ENCODE data around the gene QRICH2. TPM values are rescaled to one million over a fixed set of nuclear protein-coding genes. Genes with fewer than 3 reads are reported as not detected.

The QRICH2 gene
- total and polyA plus RNA-seq, 9 of the 15 experiments (the other 6 are each of a cell fraction or from before 2014, with no cell fraction given): 0.03 to 1.6 (median 0.81) TPM

- H3K27ac ChIP-seq (ENCODE audit: extremely low read depth, low read depth, low read length): peak overlapping the region; percentile 85
- H2AFZ ChIP-seq (ENCODE audit: low read depth, low read length): peak overlapping the region; percentile 69
- peak overlapping the region; percentile 67 to 97; a peak in 3 of 4 replicates for H3K9ac ChIP-seq (ENCODE audit: insufficient read depth in 1 of 2, low read depth in 2 of 2, low read length in 2 of 2)
- no peaks in the 10 kb centered on the region for H4K20me1 ChIP-seq (replicated peaks; ENCODE audit: control insufficient read depth, insufficient read depth, low read length)
- intact Hi-C loops (cut with micrococcal nuclease): loop anchor here (2.0 to 5.0 kb wide), 2 partner anchors 29 to 57 kb away; no protein-coding TSS in a partner anchor
- H3K4me1 ChIP-seq (replicated peaks in 1 of 2; ENCODE audit: control insufficient read depth in 2 of 2, insufficient read depth in 2 of 2, low read length in 2 of 2): peaks cover 27 to 38% of the 10 kb centered on the region in 2 experiments; a peak in 4 of 5 replicates
- DNase-seq (ENCODE audit: extremely low read depth in 1 of 4, low spot score in 3 of 4) (peak in 3 of 4 experiments; percentile 19 to 48 (median 44)), ATAC-seq (peak; percentile 48), FAIRE-seq (no peak)
- ChIA-PET POLR2A (interaction anchor here (0.5 to 17.8 kb wide), 6 partner anchors 10 to 1596 kb away, joined by 3 to 227 read pairs (median 6); no protein-coding TSS in a partner anchor), CTCF (ENCODE audit: low intra/inter-chr PET ratio) (no interaction called here)
- 1% methylated on average over 39 of the region's 75 CpGs for WGBS (ENCODE audit: insufficient coverage, low coverage, missing lambda C conversion rate)
- BruUV-seq (replicated peaks): no TSS peak
- H3K4me3 ChIP-seq: peak overlapping the region; percentile 51
- H3K79me2 ChIP-seq (ENCODE audit: control insufficient read depth, insufficient read depth, low read length): peaks cover 69% of the 10 kb centered on the region
- in situ Hi-C loops (cut with MboI): no loop called here
- no peaks in the 10 kb centered on the region for H3K27me3 ChIP-seq (ENCODE audit: control insufficient read depth in 2 of 2, insufficient read depth in 2 of 2, low read length in 2 of 2)
- H3K4me2 ChIP-seq (ENCODE audit: insufficient read depth, low read length): peak overlapping the region; percentile 75
- 0 out of 3 replicates have a peak, but pooled peaks cover 3% of the 10 kb centered on the region for H3K36me3 ChIP-seq (ENCODE audit: control insufficient read depth, insufficient read depth, low read length)
- no peaks in the 10 kb centered on the region for H3K9me3 ChIP-seq (replicated peaks; ENCODE audit: control insufficient read depth, insufficient read depth, low read depth, low read length)
- no peaks in the 10 kb centered on the region for H3K9me1 ChIP-seq (ENCODE audit: control insufficient read depth, insufficient read depth, low read length)
- no peak for TF ChIP-seq TRIM24 (IDR thresholded peaks at IDR 0.05)
- TF ChIP-seq E2F8 (IDR thresholded peaks at IDR 0.05; ENCODE audit: low read depth, partially characterized antibody): no peak
- TF ChIP-seq ZNF3 (CRISPR knock-in tag; IDR thresholded peaks at IDR 0.05): no peak
- TF ChIP-seq E2F1 (CRISPR knock-in tag; IDR thresholded peaks at IDR 0.05): no peak
- 0 out of 2 replicates have a peak, but pooled peaks have one; percentile 33 for TF ChIP-seq ZBTB9 (CRISPR knock-in tag; IDR thresholded peaks at IDR 0.05)
- TF ChIP-seq NFRKB (IDR thresholded peaks at IDR 0.05; ENCODE audit: low read depth): no peak; the same call in 1 of the 2 replicates
- no peak for TF ChIP-seq HDGF (IDR thresholded peaks at IDR 0.05)
- no peak for TF ChIP-seq PHB (CRISPR knock-in tag; IDR thresholded peaks at IDR 0.05)
- TF ChIP-seq HDAC8 (tag; IDR thresholded peaks at IDR 0.05): no peak
- peak; percentile 26; the same call in 1 of the 2 replicates for TF ChIP-seq SP1 (CRISPR knock-in tag; IDR thresholded peaks at IDR 0.05)
- no peak for TF ChIP-seq KLF1 (tag; IDR thresholded peaks at IDR 0.05)
- TF ChIP-seq ZNF324 (CRISPR knock-in tag; IDR thresholded peaks at IDR 0.05): no peak
- no peak for TF ChIP-seq SP2 (IDR thresholded peaks at IDR 0.05; ENCODE audit: extremely low read depth, low read depth, low read length, poor library complexity, severe bottlenecking)
- TF ChIP-seq ZBTB12 (CRISPR knock-in tag; IDR thresholded peaks at IDR 0.05): no peak
- no peak for TF ChIP-seq DLX4 (CRISPR knock-in tag; IDR thresholded peaks at IDR 0.05)
Measured at GRCh38 chr17:76239538-76240274, 68.4 kb downstream of the QRICH2 start.

All from K562 (cell line).